Measurements from ENCODE around the gene METAP1D.
"Not testable (repeated sequence)": the region's sequence is repeated elsewhere in the genome, so short reads cannot be mapped to it uniquely, and the experiment has no call there.

METAP1D gene

DNA sequence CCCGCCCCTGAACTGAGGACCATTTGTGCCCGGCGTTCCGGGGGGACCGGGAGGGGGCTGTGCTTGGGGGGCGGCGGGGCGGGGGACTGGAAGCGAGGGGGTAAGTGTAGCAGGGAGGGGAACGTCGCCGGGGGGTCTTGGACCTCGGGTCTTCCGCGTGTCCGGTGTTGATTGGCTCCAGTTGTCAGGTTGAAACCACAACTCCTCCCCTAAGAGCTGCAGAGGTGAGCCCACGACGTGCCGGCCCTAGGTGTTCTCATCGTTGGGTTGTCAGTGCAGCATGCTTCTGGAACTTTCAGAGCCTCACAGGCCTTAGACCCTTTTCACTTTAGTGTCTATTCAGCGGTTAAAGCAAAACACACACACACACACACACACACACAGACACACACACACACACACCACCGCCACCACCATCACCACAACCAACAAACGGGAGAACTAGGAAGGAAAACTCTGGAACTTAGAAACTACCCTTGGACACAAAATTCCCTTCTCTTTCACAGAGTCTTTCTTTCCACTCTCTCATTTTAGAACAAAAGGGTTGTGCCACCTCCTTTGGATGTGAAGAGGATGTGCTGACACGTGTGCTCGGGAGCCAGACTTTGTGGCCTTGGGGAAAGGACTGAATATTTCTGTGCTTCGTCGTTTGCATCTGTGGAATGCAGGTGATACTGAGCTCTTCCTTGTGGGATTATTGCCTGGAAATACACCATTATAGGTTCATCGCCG, 109.7 kb downstream of the METAP1D start:
- TF ChIP-seq, protein P1, sequence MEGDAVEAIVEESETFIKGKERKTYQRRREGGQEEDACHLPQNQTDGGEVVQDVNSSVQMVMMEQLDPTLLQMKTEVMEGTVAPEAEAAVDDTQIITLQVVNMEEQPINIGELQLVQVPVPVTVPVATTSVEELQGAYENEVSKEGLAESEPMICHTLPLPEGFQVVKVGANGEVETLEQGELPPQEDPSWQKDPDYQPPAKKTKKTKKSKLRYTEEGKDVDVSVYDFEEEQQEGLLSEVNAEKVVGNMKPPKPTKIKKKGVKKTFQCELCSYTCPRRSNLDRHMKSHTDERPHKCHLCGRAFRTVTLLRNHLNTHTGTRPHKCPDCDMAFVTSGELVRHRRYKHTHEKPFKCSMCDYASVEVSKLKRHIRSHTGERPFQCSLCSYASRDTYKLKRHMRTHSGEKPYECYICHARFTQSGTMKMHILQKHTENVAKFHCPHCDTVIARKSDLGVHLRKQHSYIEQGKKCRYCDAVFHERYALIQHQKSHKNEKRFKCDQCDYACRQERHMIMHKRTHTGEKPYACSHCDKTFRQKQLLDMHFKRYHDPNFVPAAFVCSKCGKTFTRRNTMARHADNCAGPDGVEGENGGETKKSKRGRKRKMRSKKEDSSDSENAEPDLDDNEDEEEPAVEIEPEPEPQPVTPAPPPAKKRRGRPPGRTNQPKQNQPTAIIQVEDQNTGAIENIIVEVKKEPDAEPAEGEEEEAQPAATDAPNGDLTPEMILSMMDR (IDR thresholded peaks at IDR 0.05; ENCODE audit: low read depth, low read length), result no peak
- H3K4me3 ChIP-seq (ENCODE audit: low read depth, low read length), result no peak overlapping the region

DNA sequence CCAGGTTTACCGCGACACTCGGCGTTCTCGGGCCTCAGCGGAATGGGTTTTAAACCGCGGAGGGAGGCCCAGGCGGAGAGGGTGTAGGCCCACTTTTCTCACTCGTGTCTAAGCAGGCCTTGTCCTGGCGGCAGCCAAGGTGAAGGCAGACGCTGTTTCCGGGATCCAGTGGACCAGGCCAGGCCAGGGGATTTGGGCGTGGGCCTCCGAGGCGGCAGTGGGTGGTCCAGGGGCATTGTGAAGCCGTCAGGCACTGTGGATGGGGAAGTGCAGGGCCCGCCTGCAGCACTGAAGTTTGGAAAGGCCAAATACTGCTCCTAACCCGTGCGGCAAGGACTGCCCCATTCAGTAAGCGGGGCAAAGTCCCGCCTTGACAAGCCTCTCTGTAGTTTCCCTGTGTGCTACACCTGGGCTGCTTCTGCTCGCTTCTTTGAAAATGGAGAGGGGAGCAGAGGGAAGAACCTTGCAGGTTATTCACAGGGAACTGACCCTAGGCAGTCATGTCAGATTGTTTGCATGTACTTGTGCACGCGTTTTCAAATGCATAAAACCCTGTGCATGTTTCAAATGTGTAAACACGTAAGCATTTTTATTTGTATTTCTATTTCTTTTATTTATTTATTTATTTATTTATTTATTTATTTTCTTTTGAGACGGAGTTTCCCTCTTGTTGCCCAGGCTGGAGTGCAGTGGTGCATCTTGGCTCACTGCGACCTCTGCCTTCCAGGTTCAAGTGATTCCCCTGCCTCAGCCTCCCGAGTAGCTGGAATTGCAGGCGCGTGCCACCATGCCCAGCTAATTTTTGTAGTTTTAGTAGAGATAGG, 110.4 kb downstream of the METAP1D start:
- H3K4me3 ChIP-seq (ENCODE audit: low read depth, low read length), result no peak overlapping the region
- TF ChIP-seq, protein P1 (IDR thresholded peaks at IDR 0.05; ENCODE audit: low read depth, low read length), result no peak

DNA sequence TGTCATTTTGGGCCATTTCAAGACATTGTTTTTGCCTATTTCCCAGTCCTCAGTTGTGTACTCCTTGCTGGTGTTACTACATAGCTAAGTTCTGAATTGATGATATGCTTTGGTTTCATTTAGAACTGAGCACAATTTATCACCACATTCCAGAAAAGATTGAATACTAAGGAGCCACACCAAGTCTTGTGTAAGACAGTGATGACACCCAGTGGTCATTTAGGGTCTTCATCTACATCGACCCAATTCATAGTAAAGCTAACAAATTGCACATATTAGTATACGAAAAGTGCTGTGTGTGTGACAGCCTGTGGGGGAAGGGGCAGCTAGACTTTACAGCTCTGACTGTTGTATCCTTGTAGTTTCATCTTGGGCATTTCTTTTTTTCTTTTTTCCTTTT, 113.9 kb downstream of the METAP1D start:
- TF ChIP-seq, protein P1 (IDR thresholded peaks at IDR 0.05; ENCODE audit: low read depth, low read length), result no peak; the same call in 1 of the 2 replicates
- no peak overlapping the region for H3K4me3 ChIP-seq (ENCODE audit: low read depth, low read length)

DNA sequence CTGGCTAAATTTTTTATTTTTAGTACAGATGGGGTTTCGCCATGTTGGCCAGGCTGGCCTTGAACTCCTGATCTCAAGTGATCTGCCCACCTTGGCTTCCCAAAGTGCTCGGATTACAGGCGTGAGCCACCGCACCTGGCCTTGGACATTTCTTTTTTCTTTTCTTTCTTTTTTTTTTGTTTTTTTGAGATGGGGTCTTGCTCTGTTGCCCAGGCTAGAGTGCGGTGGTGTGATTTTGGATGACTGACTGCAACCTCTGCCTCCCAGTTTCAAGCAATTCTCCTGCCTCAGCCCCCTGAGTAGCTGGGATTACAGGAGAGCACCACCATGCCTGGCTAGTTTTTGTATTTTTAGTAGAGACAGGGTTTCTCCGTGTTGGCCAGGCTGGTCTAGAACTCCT, 114.4 kb downstream of the METAP1D start:
- not testable (repeated sequence) for H3K4me3 ChIP-seq (ENCODE audit: low read depth, low read length)

DNA sequence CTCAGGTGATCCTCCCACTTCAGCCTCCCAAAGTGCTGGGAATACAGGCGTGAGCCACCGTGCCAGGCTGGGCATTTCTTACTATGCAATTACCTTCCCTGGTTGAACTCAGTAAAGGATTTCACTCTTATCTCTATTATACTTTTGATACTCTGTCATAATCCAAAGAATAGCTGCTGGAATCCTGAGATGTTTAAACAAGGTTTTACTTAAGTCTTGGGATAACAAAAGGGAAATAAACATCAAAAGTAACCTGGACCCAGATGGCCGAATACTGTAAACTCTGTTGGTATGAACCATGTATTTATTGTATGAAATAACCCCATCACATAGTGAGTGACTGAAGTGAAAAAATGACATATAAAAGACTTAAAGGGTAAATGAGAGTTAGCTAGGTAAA, 114.8 kb downstream of the METAP1D start:
- TF ChIP-seq, protein P1 (IDR thresholded peaks at IDR 0.05; ENCODE audit: low read depth, low read length), result no peak
- no peak overlapping the region for H3K4me3 ChIP-seq (ENCODE audit: low read depth, low read length)

DNA sequence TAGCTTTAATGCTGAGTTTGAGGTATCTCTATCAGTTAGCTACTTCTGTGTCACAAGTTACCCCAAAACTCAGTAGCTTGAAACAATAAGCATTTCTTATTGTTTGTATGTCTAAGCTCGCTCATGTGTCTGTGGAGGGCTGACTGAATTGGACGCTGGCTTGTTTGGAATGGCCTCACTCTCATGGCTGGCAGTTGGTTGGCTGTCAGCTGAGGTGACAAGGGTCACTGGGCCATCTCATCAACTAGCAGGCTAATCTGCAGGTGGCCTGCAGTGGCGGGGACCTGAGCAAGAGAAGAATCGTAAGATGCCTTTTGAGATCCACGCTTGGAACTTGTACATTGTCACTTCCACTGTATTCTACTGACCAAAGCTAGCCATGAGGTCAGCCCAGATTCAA, 116.4 kb downstream of the METAP1D start:
- TF ChIP-seq, protein P1 (IDR thresholded peaks at IDR 0.05; ENCODE audit: low read depth, low read length), result no peak
- no peak overlapping the region for H3K4me3 ChIP-seq (ENCODE audit: low read depth, low read length)

DNA sequence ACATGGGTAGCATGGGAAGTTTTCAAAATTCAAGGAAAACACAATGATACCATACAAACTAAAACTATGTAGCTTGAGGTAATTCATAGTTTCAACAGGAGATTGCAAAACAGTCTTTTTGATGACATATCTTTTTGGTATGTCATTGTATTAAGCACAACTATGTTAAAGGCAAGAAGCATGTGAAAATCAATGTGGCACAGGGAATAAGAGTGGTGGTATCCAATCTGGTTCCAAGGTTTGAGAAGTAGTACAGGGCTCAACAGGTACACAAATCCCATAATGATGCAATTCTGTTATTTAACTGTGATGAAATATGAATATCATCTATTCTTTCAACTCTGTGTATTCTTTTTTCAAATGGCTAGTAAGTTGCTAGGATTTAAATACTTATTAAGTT, 119.3 kb downstream of the METAP1D start:
- H3K4me3 ChIP-seq (ENCODE audit: low read depth, low read length), result no peak overlapping the region
- TF ChIP-seq, protein P1 (IDR thresholded peaks at IDR 0.05; ENCODE audit: low read depth, low read length), result no peak
